SH-SY5Y (cell line): ENCODE measurements around the gene PLCH1.

Experiments
- GATA2 ChIP-seq: IDR thresholded peaks from 2 replicates; pipeline ENCODE4 v1.6.1; 2011; ENCODE audit warnings: mild to moderate bottlenecking, low read depth, low read length
- GATA3 ChIP-seq: IDR thresholded peaks from 2 replicates; pipeline ENCODE4 v1.6.1; 2011; ENCODE audit warnings: low read depth, mild to moderate bottlenecking, low read length, moderate library complexity

DNA sequence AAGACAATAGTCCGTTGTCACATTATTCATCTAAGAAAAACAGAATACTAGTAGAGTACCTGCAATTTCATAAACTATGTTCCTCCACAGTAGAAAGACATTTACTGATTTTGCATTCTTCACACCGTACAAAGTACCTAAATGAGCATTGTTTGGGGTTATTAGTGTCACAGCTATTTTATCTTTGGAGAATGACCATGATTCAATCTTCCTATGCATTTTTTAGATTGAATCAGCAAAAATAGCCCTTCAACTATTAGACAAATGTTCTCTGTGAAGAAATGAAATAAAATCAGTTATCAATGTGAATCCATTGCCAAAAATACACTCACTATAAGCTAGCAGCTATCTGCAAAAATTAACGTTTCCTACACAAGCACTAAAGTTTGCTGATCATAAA is 176.6 kb downstream of the PLCH1 start:
- TF ChIP-seq GATA3: no peak
- TF ChIP-seq GATA2: no peak
